Measurements from ENCODE around the gene NDFIP1. TPM values are rescaled to one million over a fixed set of nuclear protein-coding genes. Genes with fewer than 3 reads are reported as not detected.

NDFIP1 gene
- polyA plus RNA-seq, 1 experiment: 11.2 TPM

DNA sequence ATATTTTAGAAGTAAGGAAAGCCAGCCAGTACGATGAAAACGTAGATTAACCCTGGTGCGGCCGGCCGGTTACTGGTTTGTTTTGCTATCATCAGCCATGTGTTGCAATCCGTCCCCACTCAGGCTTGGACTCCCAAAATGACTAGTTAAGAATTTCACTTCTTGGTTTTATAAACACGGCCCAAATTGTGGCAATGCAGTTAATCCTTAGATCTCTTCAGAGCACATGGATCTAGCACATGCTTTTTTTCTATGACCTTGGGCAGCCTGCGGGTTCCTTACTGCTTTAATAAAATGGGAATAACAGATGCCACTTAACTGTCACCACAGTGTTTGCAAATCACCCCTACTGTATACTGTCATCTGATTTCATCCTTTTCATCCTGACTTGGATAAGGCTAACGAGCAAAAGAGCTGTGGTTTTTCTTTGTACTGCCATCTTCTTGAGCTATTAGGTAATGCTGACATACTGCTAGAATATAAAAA, 1.5 kb downstream of the NDFIP1 start:
- Histone ChIP-seq H3K4me3 (ENCODE audit: low read depth, low read length) (peak overlapping the region; percentile 76), H3K27me3 (ENCODE audit: control insufficient read depth, insufficient read depth, low read length) (no peaks in the 10 kb centered on the region), H3K36me3 (ENCODE audit: control insufficient read depth, insufficient read depth, low read length) (no peaks in the 10 kb centered on the region)
- ChIA-PET CTCF (interaction anchor here (1.6 to 2.5 kb wide), 2 partner anchors 30 to 97 kb away, joined by 4 to 10 read pairs; partner anchors contain the start of gene GNPDA1), POLR2A (interaction anchor here (0.7 kb wide), 1 partner anchor 118 kb away, joined by 4 read pairs; no protein-coding TSS in a partner anchor)
- DNase-seq (ENCODE audit: low read depth): no peak
- TF ChIP-seq, protein P1, sequence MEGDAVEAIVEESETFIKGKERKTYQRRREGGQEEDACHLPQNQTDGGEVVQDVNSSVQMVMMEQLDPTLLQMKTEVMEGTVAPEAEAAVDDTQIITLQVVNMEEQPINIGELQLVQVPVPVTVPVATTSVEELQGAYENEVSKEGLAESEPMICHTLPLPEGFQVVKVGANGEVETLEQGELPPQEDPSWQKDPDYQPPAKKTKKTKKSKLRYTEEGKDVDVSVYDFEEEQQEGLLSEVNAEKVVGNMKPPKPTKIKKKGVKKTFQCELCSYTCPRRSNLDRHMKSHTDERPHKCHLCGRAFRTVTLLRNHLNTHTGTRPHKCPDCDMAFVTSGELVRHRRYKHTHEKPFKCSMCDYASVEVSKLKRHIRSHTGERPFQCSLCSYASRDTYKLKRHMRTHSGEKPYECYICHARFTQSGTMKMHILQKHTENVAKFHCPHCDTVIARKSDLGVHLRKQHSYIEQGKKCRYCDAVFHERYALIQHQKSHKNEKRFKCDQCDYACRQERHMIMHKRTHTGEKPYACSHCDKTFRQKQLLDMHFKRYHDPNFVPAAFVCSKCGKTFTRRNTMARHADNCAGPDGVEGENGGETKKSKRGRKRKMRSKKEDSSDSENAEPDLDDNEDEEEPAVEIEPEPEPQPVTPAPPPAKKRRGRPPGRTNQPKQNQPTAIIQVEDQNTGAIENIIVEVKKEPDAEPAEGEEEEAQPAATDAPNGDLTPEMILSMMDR (IDR thresholded peaks at IDR 0.05; ENCODE audit: insufficient read depth, low read depth, low read length): peak; percentile 24; the same call in 1 of the 2 replicates

DNA sequence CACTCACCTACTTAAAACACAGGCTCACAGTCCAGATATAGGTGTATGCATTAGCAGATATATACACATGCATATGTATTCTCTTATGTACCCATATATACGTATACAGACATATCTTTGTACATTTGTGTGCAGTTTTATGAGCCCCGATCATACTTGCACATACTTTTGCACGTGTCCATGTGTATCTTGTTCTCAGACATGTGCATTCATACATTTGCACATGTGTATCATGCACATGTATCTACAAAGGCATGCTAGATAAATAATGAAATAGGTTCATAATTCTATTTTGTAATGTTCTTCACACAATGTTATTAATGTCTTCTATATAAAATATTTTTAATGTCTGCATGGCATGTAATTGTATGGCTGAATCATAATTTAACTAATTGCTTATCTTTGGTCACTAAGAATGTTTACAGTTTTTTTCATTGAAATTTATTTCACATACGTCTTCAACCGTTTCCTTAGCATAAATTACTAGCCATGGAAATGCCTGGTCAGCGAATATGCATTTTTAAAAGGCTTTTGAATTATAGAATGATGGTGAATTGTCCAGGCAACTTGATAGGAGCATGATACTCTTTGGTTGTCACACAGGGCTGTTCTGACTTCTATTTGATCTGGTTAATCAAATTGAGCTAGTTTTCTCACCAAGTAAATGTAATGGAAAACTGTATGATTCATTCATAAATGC, 2.6 kb downstream of the NDFIP1 start:
- DNase-seq (ENCODE audit: low read depth): no peak
- no peak overlapping the region for H3K4me3 ChIP-seq (ENCODE audit: low read depth, low read length)
- no peaks in the 10 kb centered on the region for H3K27me3 ChIP-seq (ENCODE audit: control insufficient read depth, insufficient read depth, low read length)
- POLR2A ChIA-PET: interaction anchor here (0.7 kb wide), 1 partner anchor 119 kb away, joined by 4 read pairs; no protein-coding TSS in a partner anchor
- TF ChIP-seq, protein P1 (IDR thresholded peaks at IDR 0.05; ENCODE audit: insufficient read depth, low read depth, low read length): no peak
- H3K36me3 ChIP-seq (ENCODE audit: control insufficient read depth, insufficient read depth, low read length): no peaks in the 10 kb centered on the region
- CTCF ChIA-PET: interaction anchor here (2.5 kb wide), 1 partner anchor 98 kb away, joined by 10 read pairs; the partner anchor contains the start of gene GNPDA1

DNA sequence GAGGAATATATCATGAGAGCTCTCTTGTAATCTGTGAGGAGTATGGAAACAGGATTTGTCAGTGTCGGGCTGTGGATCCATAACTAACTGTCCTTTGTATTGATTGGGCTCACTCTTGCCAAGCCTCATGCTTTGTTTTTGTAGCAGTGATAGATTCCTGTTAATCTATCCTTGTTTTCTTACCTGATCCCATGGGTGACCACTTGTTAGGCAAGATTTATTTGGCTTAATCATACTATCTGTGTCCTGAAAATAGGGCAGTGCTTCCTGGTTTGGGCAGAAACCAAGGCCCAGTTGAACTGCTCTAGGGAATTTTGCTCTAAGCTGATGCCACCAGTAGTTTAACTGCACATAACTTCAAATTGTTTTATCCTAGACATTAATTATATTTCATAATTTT, 6.1 kb downstream of the NDFIP1 start:
- ChIA-PET CTCF (interaction anchor here (1.4 kb wide), 1 partner anchor 13 kb away, joined by 3 read pairs; no protein-coding TSS in a partner anchor), POLR2A (no interaction called here)

DNA sequence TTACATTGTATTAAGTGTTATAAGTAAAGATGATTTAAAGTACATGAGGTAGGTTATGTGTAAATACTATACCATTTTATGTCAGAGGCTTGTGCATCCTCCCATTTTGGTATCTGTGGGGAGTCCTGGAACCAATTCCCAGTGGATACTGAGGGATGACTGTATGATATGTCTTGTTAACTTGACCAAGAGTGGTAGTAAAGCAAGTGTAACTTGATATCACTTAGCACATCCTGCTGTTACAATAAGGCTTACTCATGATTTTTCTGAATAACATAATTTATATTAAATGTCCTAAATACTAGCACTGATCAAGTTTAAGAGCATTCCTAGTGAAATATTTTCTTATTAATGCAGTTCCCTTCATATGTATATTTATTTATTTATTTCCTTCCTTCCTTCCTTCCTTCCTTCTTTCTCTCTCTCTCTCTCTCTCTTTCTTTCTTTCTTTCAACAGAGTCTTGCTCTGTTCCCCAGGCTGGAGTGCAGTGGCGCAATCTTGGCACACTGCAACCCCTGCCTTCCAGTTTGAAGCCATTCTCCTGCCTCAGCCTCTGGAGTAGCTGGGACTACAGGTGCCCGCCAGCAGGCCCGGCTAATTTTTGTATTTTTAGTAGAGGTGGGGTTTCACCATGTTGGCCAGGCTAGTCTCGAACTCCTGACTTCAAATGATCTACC, 7.5 kb downstream of the NDFIP1 start:
- no peaks in the 10 kb centered on the region for H3K27me3 ChIP-seq (ENCODE audit: control insufficient read depth, insufficient read depth, low read length)
- no peak for DNase-seq (ENCODE audit: low read depth)
- H3K4me3 ChIP-seq (ENCODE audit: low read depth, low read length): no peak overlapping the region
- ChIA-PET CTCF (no interaction called here), POLR2A (no interaction called here)
- TF ChIP-seq, protein P1 (IDR thresholded peaks at IDR 0.05; ENCODE audit: insufficient read depth, low read depth, low read length): no peak
- no peaks in the 10 kb centered on the region for H3K36me3 ChIP-seq (ENCODE audit: control insufficient read depth, insufficient read depth, low read length)

More for the DNA sequence above, 6.1 kb downstream of the NDFIP1 start:
- H3K27me3 ChIP-seq (ENCODE audit: control insufficient read depth, insufficient read depth, low read length): no peaks in the 10 kb centered on the region
- H3K4me3 ChIP-seq (ENCODE audit: low read depth, low read length): no peak overlapping the region
- no peak for DNase-seq (ENCODE audit: low read depth)
- TF ChIP-seq, protein P1 (IDR thresholded peaks at IDR 0.05; ENCODE audit: insufficient read depth, low read depth, low read length): no peak
- no peaks in the 10 kb centered on the region for H3K36me3 ChIP-seq (ENCODE audit: control insufficient read depth, insufficient read depth, low read length)

DNA sequence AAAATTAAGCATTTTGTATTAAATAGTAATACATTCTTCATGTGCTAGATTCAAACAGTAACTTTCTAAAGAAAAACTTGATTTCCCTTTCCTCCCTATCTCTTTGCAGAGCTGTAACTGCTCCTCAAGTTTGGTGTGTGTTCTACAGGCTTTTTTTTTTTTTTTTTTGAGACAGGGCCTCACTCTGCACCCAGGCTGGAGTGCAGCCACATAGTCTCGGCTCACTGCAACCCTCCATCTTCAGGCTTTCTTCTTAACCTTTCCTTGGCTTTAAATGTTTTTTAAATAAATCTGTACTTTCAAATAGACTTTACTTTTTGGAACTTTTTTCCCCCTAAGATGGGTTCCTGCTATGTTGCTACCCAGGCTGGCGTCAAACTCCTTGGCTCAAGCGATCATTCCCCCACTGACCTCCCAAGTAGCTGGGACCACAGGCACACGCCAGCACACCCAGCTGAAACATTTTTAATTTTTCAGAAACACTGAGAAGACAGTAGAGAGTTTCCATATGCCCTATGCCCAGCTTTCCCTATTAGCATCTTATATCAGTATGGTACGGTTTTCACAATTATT, 9.1 kb downstream of the NDFIP1 start:
- CTCF ChIA-PET: no interaction called here
- POLR2A ChIA-PET: no interaction called here

More for the DNA sequence above, 9.1 kb downstream of the NDFIP1 start:
- TF ChIP-seq, protein P1 (IDR thresholded peaks at IDR 0.05; ENCODE audit: insufficient read depth, low read depth, low read length): no peak
- Histone ChIP-seq H3K36me3 (ENCODE audit: control insufficient read depth, insufficient read depth, low read length) (no peaks in the 10 kb centered on the region; the same call in 1 of the 2 replicates), H3K4me3 (ENCODE audit: low read depth, low read length) (no peak overlapping the region), H3K27me3 (ENCODE audit: control insufficient read depth, insufficient read depth, low read length) (no peaks in the 10 kb centered on the region)
- no peak for DNase-seq (ENCODE audit: low read depth)

Data from BJ (cell line).